T-helper 9 cell (primary cell): Measurements from ENCODE around the gene ARMH1.
A peak's percentile ranks its signal among the peaks of the same experiment; 100 is the strongest.
"Not testable (repeated sequence)": the region's sequence is repeated elsewhere in the genome, so short reads cannot be mapped to it uniquely, and the experiment has no call there.

Experiments used
- DNase-seq: peaks from one replicate; pipeline ENCODE4 v3.0.0-alpha.2; 2020

ARMH1 gene

GRCh38 chr1:44695671-44696070, 21.2 kb downstream of the ARMH1 start:
- no peak for DNase-seq

- DNase-seq, result no peak
Measured at GRCh38 chr1:44696101-44696500, 21.6 kb downstream of the ARMH1 start.

GRCh38 chr1:44696789-44697345, 22.4 kb downstream of the ARMH1 start:
- no peak for DNase-seq

- DNase-seq, result no peak
Measured at GRCh38 chr1:44698138-44698537, 23.6 kb downstream of the ARMH1 start.

- not testable (repeated sequence) for DNase-seq
Measured at GRCh38 chr1:44699375-44699774, 24.9 kb downstream of the ARMH1 start.

- no peak for DNase-seq
Measured at GRCh38 chr1:44700573-44700972, 26.1 kb downstream of the ARMH1 start.

- DNase-seq, result no peak
Measured at GRCh38 chr1:44701141-44701573, 26.6 kb downstream of the ARMH1 start.

GRCh38 chr1:44705470-44705869, 31.0 kb downstream of the ARMH1 start:
- DNase-seq, result no peak

- no peak for DNase-seq
Measured at GRCh38 chr1:44705938-44706337, 31.4 kb downstream of the ARMH1 start.

- DNase-seq, result no peak
Measured at GRCh38 chr1:44707112-44707881, 32.8 kb downstream of the ARMH1 start.

GRCh38 chr1:44707959-44708831, 33.7 kb downstream of the ARMH1 start:
- no peak for DNase-seq

GRCh38 chr1:44713321-44713781, 38.8 kb downstream of the ARMH1 start:
- DNase-seq, result no peak

- no peak for DNase-seq
Measured at GRCh38 chr1:44714532-44714931, 40.0 kb downstream of the ARMH1 start.

- peak; percentile 46 for DNase-seq
Measured at GRCh38 chr1:44714944-44715571, 40.5 kb downstream of the ARMH1 start.

GRCh38 chr1:44717156-44717555, 42.6 kb downstream of the ARMH1 start:
- DNase-seq, result no peak

- DNase-seq, result no peak
Measured at GRCh38 chr1:44717653-44718052, 43.1 kb downstream of the ARMH1 start.

- no peak for DNase-seq
Measured at GRCh38 chr1:44718091-44718490, 43.6 kb downstream of the ARMH1 start.

- no peak for DNase-seq
Measured at GRCh38 chr1:44719318-44719717, 44.8 kb downstream of the ARMH1 start.

- DNase-seq, result no peak
Measured at GRCh38 chr1:44720281-44720680, 45.8 kb downstream of the ARMH1 start.

- DNase-seq, result peak; percentile 37
Measured at GRCh38 chr1:44721485-44722361, 47.2 kb downstream of the ARMH1 start.

GRCh38 chr1:44723064-44723463, 48.5 kb downstream of the ARMH1 start:
- no peak for DNase-seq
